Suprapubic skin (tissue), 4 donors: Measurements from ENCODE around the gene RBM38.

Source experiments
- EP300 ChIP-seq: sonication (generic); formaldehyde crosslinking; IDR thresholded peaks from one replicate; pipeline ENCODE4 v1.6.1; 2017; ENCODE audit warnings: antibody characterized with exemption
- POLR2A ChIP-seq, 2 donors: fragments of 450-650 bp; IDR thresholded peaks; one replicate each; pipeline ENCODE4 v1.6.1; 2017; ENCODE audit warnings: antibody characterized with exemption in 2 of 2, mild to moderate bottlenecking in 2 of 2, moderate library complexity in 2 of 2
- POLR2AphosphoS5 ChIP-seq, 3 donors: sonication (generic); formaldehyde crosslinking; IDR thresholded peaks; one replicate each; pipeline ENCODE4 v1.6.1; 2017; ENCODE audit warnings: antibody characterized with exemption in 3 of 3
- TF ChIP-seq, protein P1 (sequence below), 2 donors: fragments of 200-600 bp in 1 of 2; fragments of 450-650 bp in 1 of 2; sonication (generic) in 1 of 2; IDR thresholded peaks; one replicate each; pipeline ENCODE4 v1.5.1; 2016 to 2019; ENCODE audit warnings: antibody characterized with exemption in 2 of 2, mild to moderate bottlenecking in 1 of 2, moderate library complexity in 1 of 2

DNA sequence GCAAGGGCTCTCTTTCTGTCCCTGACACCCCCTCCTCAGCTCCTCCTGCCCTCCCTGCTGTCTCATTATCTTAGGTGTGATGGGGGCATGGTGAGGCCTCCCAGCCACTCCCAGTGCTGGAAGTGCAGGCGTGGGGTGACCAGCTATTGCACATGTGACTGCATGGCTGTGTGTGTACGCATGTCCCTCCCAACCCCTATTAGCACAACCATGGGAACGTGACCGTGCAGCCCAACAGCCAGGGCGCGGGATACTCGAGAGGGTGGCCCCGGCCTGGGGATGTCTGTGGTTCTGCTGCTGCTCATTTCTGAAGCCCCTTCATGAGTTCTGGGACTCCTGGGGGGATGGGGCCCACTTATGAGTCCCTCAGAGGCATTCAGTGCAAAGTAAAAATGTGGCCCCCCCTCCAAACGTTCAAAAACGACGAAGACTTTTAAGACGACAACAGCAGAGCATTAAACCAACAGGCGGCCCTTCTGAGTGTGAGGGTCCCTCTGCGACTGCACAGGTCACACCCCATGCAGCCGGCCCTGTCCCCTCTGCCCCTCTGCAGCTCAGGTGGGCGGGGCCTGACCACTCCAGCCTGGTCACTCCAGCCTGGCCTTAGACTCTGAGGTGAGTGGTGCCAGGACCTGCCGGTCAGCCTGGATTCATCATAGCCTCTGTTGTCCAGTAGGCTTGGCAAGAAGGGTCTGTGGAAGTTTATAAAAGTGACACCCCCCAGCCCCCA, 51.1 kb downstream of the RBM38 start:
- no peak for TF ChIP-seq POLR2A (IDR thresholded peaks at IDR 0.05)
- TF ChIP-seq, protein P1, sequence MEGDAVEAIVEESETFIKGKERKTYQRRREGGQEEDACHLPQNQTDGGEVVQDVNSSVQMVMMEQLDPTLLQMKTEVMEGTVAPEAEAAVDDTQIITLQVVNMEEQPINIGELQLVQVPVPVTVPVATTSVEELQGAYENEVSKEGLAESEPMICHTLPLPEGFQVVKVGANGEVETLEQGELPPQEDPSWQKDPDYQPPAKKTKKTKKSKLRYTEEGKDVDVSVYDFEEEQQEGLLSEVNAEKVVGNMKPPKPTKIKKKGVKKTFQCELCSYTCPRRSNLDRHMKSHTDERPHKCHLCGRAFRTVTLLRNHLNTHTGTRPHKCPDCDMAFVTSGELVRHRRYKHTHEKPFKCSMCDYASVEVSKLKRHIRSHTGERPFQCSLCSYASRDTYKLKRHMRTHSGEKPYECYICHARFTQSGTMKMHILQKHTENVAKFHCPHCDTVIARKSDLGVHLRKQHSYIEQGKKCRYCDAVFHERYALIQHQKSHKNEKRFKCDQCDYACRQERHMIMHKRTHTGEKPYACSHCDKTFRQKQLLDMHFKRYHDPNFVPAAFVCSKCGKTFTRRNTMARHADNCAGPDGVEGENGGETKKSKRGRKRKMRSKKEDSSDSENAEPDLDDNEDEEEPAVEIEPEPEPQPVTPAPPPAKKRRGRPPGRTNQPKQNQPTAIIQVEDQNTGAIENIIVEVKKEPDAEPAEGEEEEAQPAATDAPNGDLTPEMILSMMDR (IDR thresholded peaks at IDR 0.05), result no peak
- no peak for TF ChIP-seq POLR2AphosphoS5 (IDR thresholded peaks at IDR 0.05)
- no peak for TF ChIP-seq EP300
